ENCODE data around the gene CEP89.
"Not testable (repeated sequence)": the region's sequence is repeated elsewhere in the genome, so short reads cannot be mapped to it uniquely, and the experiment has no call there.

CEP89 gene

GRCh38 chr19:32971715-32972540 lies at the start of gene CEP89, which contains the start of gene FAAP24:
CEP89 (minus strand) TSS chr19:32971958; CDS start chr19:32971874, 84 bp downstream.
FAAP24 (plus strand) TSS chr19:32972242; CDS start chr19:32973197, 955 bp downstream.
- DNase-seq (ENCODE audit: low read depth): peak; percentile 97

- DNase-seq (ENCODE audit: low read depth): not testable (repeated sequence)
Observed at GRCh38 chr19:33010891-33011290, 39.1 kb upstream of the CEP89 start.

- DNase-seq (ENCODE audit: low read depth): no peak
Observed at GRCh38 chr19:33008738-33009137, 37.0 kb upstream of the CEP89 start.

GRCh38 chr19:33005440-33005839 lies 33.7 kb upstream of the CEP89 start:
- DNase-seq (ENCODE audit: low read depth): no peak

GRCh38 chr19:33003424-33004024 lies 31.8 kb upstream of the CEP89 start:
- not testable (repeated sequence) for DNase-seq (ENCODE audit: low read depth)

GRCh38 chr19:33002126-33002865 lies 30.5 kb upstream of the CEP89 start:
- not testable (repeated sequence) for DNase-seq (ENCODE audit: low read depth)

GRCh38 chr19:33000910-33001309 lies 29.2 kb upstream of the CEP89 start:
- no peak for DNase-seq (ENCODE audit: low read depth)

GRCh38 chr19:33000510-33000909 lies 28.8 kb upstream of the CEP89 start:
- no peak for DNase-seq (ENCODE audit: low read depth)

- no peak for DNase-seq (ENCODE audit: low read depth)
Observed at GRCh38 chr19:32998722-32999121, 27.0 kb upstream of the CEP89 start.

- no peak for DNase-seq (ENCODE audit: low read depth)
Observed at GRCh38 chr19:32997716-32998355, 26.1 kb upstream of the CEP89 start.

GRCh38 chr19:32997061-32997464 lies 25.3 kb upstream of the CEP89 start:
- not testable (repeated sequence) for DNase-seq (ENCODE audit: low read depth)

- not testable (repeated sequence) for DNase-seq (ENCODE audit: low read depth)
Observed at GRCh38 chr19:32995966-32996365, 24.2 kb upstream of the CEP89 start.

- no peak for DNase-seq (ENCODE audit: low read depth)
Observed at GRCh38 chr19:32988724-32989123, 17.0 kb upstream of the CEP89 start.

GRCh38 chr19:32988254-32988653 lies 16.5 kb upstream of the CEP89 start:
- DNase-seq (ENCODE audit: low read depth): not testable (repeated sequence)

GRCh38 chr19:32982488-32982887 lies 10.7 kb upstream of the CEP89 start:
- DNase-seq (ENCODE audit: low read depth): not testable (repeated sequence)

GRCh38 chr19:32979807-32980206 lies 8.0 kb upstream of the CEP89 start:
- not testable (repeated sequence) for DNase-seq (ENCODE audit: low read depth)

- not testable (repeated sequence) for DNase-seq (ENCODE audit: low read depth)
Observed at GRCh38 chr19:32977813-32978212, 6.1 kb upstream of the CEP89 start.

- DNase-seq (ENCODE audit: low read depth): no peak
Observed at GRCh38 chr19:32977280-32977679, 5.5 kb upstream of the CEP89 start.

- peak; percentile 21 for DNase-seq (ENCODE audit: low read depth)
Observed at GRCh38 chr19:32976223-32976805, 4.6 kb upstream of the CEP89 start.

GRCh38 chr19:32971012-32971595 lies 654 bp downstream of the CEP89 start:
- no peak for DNase-seq (ENCODE audit: low read depth)

- DNase-seq (ENCODE audit: low read depth): no peak
Observed at GRCh38 chr19:32969549-32969948, 2.2 kb downstream of the CEP89 start.
